Measurements from ENCODE around the gene AQP2. TPM values are rescaled to one million over a fixed set of nuclear protein-coding genes. Genes with fewer than 3 reads are reported as not detected.

The AQP2 gene
- total RNA-seq, 1 experiment from 2014 or later, result not detected

DNA sequence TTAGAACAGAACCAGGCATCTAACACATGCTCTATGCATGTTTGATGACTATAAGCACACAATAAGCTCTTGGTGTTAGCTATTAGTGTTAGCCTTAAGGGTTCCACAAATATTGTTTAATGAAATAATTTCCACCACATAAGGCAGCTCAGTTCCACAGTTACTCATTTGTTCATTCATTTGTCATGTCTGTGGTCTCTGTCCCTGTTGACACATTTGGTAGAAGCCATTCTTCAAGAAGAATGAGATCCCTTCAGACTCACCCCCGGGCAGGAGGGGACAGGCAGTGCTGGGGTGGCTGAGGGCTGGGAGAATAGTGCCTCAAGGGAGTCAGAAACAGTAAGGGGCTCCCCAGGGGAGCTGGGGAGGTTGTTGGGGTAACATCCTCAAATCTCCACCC is 43.2 kb upstream of the AQP2 start:
- intact Hi-C loops (cut with micrococcal nuclease), result no loop called here
- Histone ChIP-seq H2AFZ (ENCODE audit: low read depth, low read length, poor library complexity, severe bottlenecking) (no peak overlapping the region), H3K9me3 (ENCODE audit: control insufficient read depth in 1 of 2, insufficient read depth in 1 of 2, low read depth in 1 of 2, low read length in 2 of 2) (no peaks in the 10 kb centered on the region), H3K4me1 (ENCODE audit: control insufficient read depth in 1 of 2, insufficient read depth in 2 of 2, low read length in 2 of 2) (peaks cover 14 to 18% of the 10 kb centered on the region in 2 experiments), H3K36me3 (ENCODE audit: control insufficient read depth in 1 of 2, insufficient read depth in 2 of 2, low read length in 2 of 2) (no peaks in the 10 kb centered on the region), H4K20me1 (ENCODE audit: insufficient read depth) (no peaks in the 10 kb centered on the region), H3K27ac (ENCODE audit: low read depth, low read length) (no peak overlapping the region), H3K9ac (ENCODE audit: low read length) (no peak overlapping the region), H3K4me2 (ENCODE audit: low read length) (no peak overlapping the region), H3K27me3 (ENCODE audit: insufficient read depth, low read length) (no peaks in the 10 kb centered on the region), H3K4me3 (replicated peaks in 1 of 2; ENCODE audit: low read depth in 1 of 2, low read length in 2 of 2) (no peak overlapping the region), H3K79me2 (ENCODE audit: insufficient read depth, low read length) (no peaks in the 10 kb centered on the region), H3K9me2 (ENCODE audit: insufficient read depth) (no peaks in the 10 kb centered on the region)
- ChIA-PET CTCF (interaction anchor here (0.8 to 1.3 kb wide), 2 partner anchors 38 to 60 kb away, joined by 3 to 4 read pairs; no protein-coding TSS in a partner anchor), POLR2A (no interaction called here), RAD21 (ENCODE audit: low non-redundant PET in 1 of 2, low total read pairs in 2 of 2, uncharacterized antibody in 2 of 2, unreplicated experiment in 2 of 2) (no interaction called here)
- ATAC-seq, result no peak
- no peak for DNase-seq (ENCODE audit: low read depth, low spot score)
- BruUV-seq (replicated peaks), result no TSS peak
- no peak for TF ChIP-seq CBX3 (IDR thresholded peaks at IDR 0.05; ENCODE audit: low read depth)

- Histone ChIP-seq H2AFZ (ENCODE audit: low read depth, low read length, poor library complexity, severe bottlenecking) (no peak overlapping the region), H3K79me2 (ENCODE audit: insufficient read depth, low read length) (no peaks in the 10 kb centered on the region), H3K9ac (ENCODE audit: low read length) (no peak overlapping the region), H3K36me3 (ENCODE audit: control insufficient read depth in 1 of 2, insufficient read depth in 2 of 2, low read length in 2 of 2) (no peaks in the 10 kb centered on the region), H3K27me3 (ENCODE audit: insufficient read depth, low read length) (no peaks in the 10 kb centered on the region), H3K4me2 (ENCODE audit: low read length) (peak overlapping the region; percentile 67), H3K4me3 (replicated peaks in 1 of 2; ENCODE audit: low read depth in 1 of 2, low read length in 2 of 2) (no peak overlapping the region), H3K9me3 (ENCODE audit: control insufficient read depth in 1 of 2, insufficient read depth in 1 of 2, low read depth in 1 of 2, low read length in 2 of 2) (no peaks in the 10 kb centered on the region), H4K20me1 (ENCODE audit: insufficient read depth) (no peaks in the 10 kb centered on the region), H3K27ac (ENCODE audit: low read depth, low read length) (peak overlapping the region; percentile 2; the same call in 1 of the 2 replicates), H3K4me1 (ENCODE audit: control insufficient read depth in 1 of 2, insufficient read depth in 2 of 2, low read length in 2 of 2) (peaks cover 14 to 21% of the 10 kb centered on the region in 2 experiments), H3K9me2 (ENCODE audit: insufficient read depth) (no peaks in the 10 kb centered on the region)
- TF ChIP-seq ZFX (IDR thresholded peaks at IDR 0.05) (0 out of 2 replicates have a peak, but pooled peaks have one; percentile 8), ELF1 (IDR thresholded peaks at IDR 0.05; ENCODE audit: borderline replicate concordance, low read depth) (no peak), ATF3 (IDR thresholded peaks at IDR 0.05) (no peak)
- CTCF ChIA-PET, result no interaction called here
- intact Hi-C loops (cut with micrococcal nuclease), result no loop called here
- DNase-seq (ENCODE audit: low read depth, low spot score), result no peak
- POLR2A ChIA-PET, result interaction anchor here (1.0 kb wide), 1 partner anchor 36 kb away, joined by 3 read pairs; no protein-coding TSS in a partner anchor
- ATAC-seq, result peak; percentile 14; the same call in 1 of the 2 replicates
- RAD21 ChIA-PET (ENCODE audit: low non-redundant PET in 1 of 2, low total read pairs in 2 of 2, uncharacterized antibody in 2 of 2, unreplicated experiment in 2 of 2), result no interaction called here
- BruUV-seq (replicated peaks), result no TSS peak
These were observed 41.2 kb upstream of the AQP2 start for GRCh38 chr12:49909356-49909755.

All from HCT116 (cell line).